ENCODE results near the gene IL17RA. TPM values are rescaled to one million over a fixed set of nuclear protein-coding genes. Genes with fewer than 3 reads are reported as not detected.

IL17RA gene
- total and polyA plus RNA-seq, 2 experiments from 2014 or later, result 8.4 to 14.6 TPM

- Histone ChIP-seq H3K4me1 (ENCODE audit: insufficient read depth) (no peaks in the 10 kb centered on the region), H3K79me2 (peaks cover 17% of the 10 kb centered on the region), H3K9me2 (replicated peaks; ENCODE audit: insufficient read depth) (no peaks in the 10 kb centered on the region), H3K9me3 (ENCODE audit: low read depth) (no peaks in the 10 kb centered on the region), H3K36me3 (replicated peaks; ENCODE audit: insufficient read depth, low read depth) (no peaks in the 10 kb centered on the region), H2AFZ (no peak overlapping the region), H3K27me3 (no peaks in the 10 kb centered on the region), H4K20me1 (ENCODE audit: insufficient read depth, poor library complexity, severe bottlenecking) (peaks cover 5% of the 10 kb centered on the region), H3K4me2 (no peak overlapping the region), H3K4me3 (no peak overlapping the region), H3K27ac (no peak overlapping the region)
- 95% methylated on average over 6 of the region's 6 CpGs for WGBS (ENCODE audit: low lambda C conversion rate, missing lambda C conversion rate)
- TF ChIP-seq CTCF (IDR thresholded peaks at IDR 0.05; ENCODE audit: poor library complexity) (no peak), EZH2phosphoT487 (IDR thresholded peaks at IDR 0.05; ENCODE audit: low read depth, severe bottlenecking, unreplicated experiment) (no peak), EZH2 (IDR thresholded peaks at IDR 0.05; ENCODE audit: borderline replicate concordance) (no peak)
- DNase-seq (ENCODE audit: low spot score), result no peak
Observed at GRCh38 chr22:17097701-17098100, 12.9 kb downstream of the IL17RA start.

- Histone ChIP-seq H3K4me3 (no peak overlapping the region), H3K9me3 (ENCODE audit: low read depth) (no peaks in the 10 kb centered on the region), H3K79me2 (peaks cover 15% of the 10 kb centered on the region), H3K27ac (no peak overlapping the region), H3K36me3 (replicated peaks; ENCODE audit: insufficient read depth, low read depth) (no peaks in the 10 kb centered on the region), H3K4me2 (no peak overlapping the region), H3K27me3 (no peaks in the 10 kb centered on the region), H4K20me1 (ENCODE audit: insufficient read depth, poor library complexity, severe bottlenecking) (peaks cover under 1% of the 10 kb centered on the region), H2AFZ (no peak overlapping the region), H3K4me1 (ENCODE audit: insufficient read depth) (no peaks in the 10 kb centered on the region), H3K9me2 (replicated peaks; ENCODE audit: insufficient read depth) (no peaks in the 10 kb centered on the region)
- 90% methylated on average over 7 of the region's 7 CpGs for WGBS (ENCODE audit: low lambda C conversion rate, missing lambda C conversion rate)
- TF ChIP-seq EZH2 (IDR thresholded peaks at IDR 0.05; ENCODE audit: borderline replicate concordance), result no peak
- no peak for TF ChIP-seq EZH2phosphoT487 (IDR thresholded peaks at IDR 0.05; ENCODE audit: low read depth, severe bottlenecking, unreplicated experiment)
- TF ChIP-seq CTCF (IDR thresholded peaks at IDR 0.05; ENCODE audit: poor library complexity), result no peak
- DNase-seq (ENCODE audit: low spot score), result no peak
Observed at GRCh38 chr22:17098379-17098819, 13.6 kb downstream of the IL17RA start.

GRCh38 chr22:17100621-17101020 is 15.8 kb downstream of the IL17RA start:
- DNase-seq (ENCODE audit: low spot score), result no peak
- Histone ChIP-seq H3K79me2 (peaks cover 3% of the 10 kb centered on the region), H3K27me3 (no peaks in the 10 kb centered on the region), H3K4me2 (no peak overlapping the region), H3K9me2 (replicated peaks; ENCODE audit: insufficient read depth) (no peaks in the 10 kb centered on the region), H2AFZ (no peak overlapping the region), H4K20me1 (ENCODE audit: insufficient read depth, poor library complexity, severe bottlenecking) (no peaks in the 10 kb centered on the region), H3K4me1 (ENCODE audit: insufficient read depth) (no peaks in the 10 kb centered on the region), H3K36me3 (replicated peaks; ENCODE audit: insufficient read depth, low read depth) (no peaks in the 10 kb centered on the region), H3K4me3 (no peak overlapping the region), H3K9me3 (ENCODE audit: low read depth) (no peaks in the 10 kb centered on the region), H3K27ac (no peak overlapping the region)
- TF ChIP-seq EZH2phosphoT487 (IDR thresholded peaks at IDR 0.05; ENCODE audit: low read depth, severe bottlenecking, unreplicated experiment), result no peak
- TF ChIP-seq EZH2 (IDR thresholded peaks at IDR 0.05; ENCODE audit: borderline replicate concordance), result no peak
- TF ChIP-seq CTCF (IDR thresholded peaks at IDR 0.05; ENCODE audit: poor library complexity), result no peak
- 87% methylated on average over 6 of the region's 6 CpGs for WGBS (ENCODE audit: low lambda C conversion rate, missing lambda C conversion rate)

All from hepatocyte (in vitro differentiated cells).